ENCODE results near the gene ACOT8.
A peak's percentile ranks its signal among the peaks of the same experiment; 100 is the strongest.

The ACOT8 gene

DNA sequence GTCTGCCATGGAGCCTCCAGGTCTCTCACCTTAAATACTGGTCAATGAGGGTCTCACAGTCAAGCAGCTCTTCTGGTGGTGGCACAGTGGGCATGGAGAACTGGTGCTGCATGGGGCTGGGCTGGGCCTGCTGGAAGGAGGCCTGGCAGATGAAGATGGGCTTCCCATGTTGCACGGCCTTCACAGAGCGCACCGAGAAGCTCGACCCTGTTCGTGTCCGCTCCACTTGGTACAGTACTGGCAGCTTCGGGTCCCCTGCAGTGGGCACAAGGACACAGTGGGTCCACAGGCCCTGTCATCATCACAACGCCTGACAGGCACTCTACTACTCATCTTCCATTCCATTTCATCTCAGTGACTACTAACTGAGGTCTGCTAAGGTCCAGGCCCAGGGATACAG is 8.8 kb downstream of the ACOT8 start:
- TF ChIP-seq MYC (IDR thresholded peaks at IDR 0.05; ENCODE audit: low read depth, low read length) (no peak), MAX (IDR thresholded peaks at IDR 0.05; ENCODE audit: low read depth, low read length) (no peak), POLR2A (IDR thresholded peaks at IDR 0.05; ENCODE audit: extremely low read depth, insufficient read length) (no peak)
- TF ChIP-seq, protein P1, sequence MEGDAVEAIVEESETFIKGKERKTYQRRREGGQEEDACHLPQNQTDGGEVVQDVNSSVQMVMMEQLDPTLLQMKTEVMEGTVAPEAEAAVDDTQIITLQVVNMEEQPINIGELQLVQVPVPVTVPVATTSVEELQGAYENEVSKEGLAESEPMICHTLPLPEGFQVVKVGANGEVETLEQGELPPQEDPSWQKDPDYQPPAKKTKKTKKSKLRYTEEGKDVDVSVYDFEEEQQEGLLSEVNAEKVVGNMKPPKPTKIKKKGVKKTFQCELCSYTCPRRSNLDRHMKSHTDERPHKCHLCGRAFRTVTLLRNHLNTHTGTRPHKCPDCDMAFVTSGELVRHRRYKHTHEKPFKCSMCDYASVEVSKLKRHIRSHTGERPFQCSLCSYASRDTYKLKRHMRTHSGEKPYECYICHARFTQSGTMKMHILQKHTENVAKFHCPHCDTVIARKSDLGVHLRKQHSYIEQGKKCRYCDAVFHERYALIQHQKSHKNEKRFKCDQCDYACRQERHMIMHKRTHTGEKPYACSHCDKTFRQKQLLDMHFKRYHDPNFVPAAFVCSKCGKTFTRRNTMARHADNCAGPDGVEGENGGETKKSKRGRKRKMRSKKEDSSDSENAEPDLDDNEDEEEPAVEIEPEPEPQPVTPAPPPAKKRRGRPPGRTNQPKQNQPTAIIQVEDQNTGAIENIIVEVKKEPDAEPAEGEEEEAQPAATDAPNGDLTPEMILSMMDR (IDR thresholded peaks at IDR 0.05; ENCODE audit: low read depth, low read length): no peak
- no peak overlapping the region for H3K4me3 ChIP-seq (ENCODE audit: low read depth, low read length)
- no peak for DNase-seq (ENCODE audit: low read depth)

- no peak overlapping the region for H3K4me3 ChIP-seq (ENCODE audit: low read depth, low read length)
- TF ChIP-seq MAX (IDR thresholded peaks at IDR 0.05; ENCODE audit: low read depth, low read length) (no peak), MYC (IDR thresholded peaks at IDR 0.05; ENCODE audit: low read depth, low read length) (no peak), POLR2A (IDR thresholded peaks at IDR 0.05; ENCODE audit: extremely low read depth, insufficient read length) (no peak)
- TF ChIP-seq, protein P1 (IDR thresholded peaks at IDR 0.05; ENCODE audit: low read depth, low read length): no peak
- no peak for DNase-seq (ENCODE audit: low read depth)
These were observed 11.7 kb downstream of the ACOT8 start for GRCh38 chr20:45845452-45845851.

DNA sequence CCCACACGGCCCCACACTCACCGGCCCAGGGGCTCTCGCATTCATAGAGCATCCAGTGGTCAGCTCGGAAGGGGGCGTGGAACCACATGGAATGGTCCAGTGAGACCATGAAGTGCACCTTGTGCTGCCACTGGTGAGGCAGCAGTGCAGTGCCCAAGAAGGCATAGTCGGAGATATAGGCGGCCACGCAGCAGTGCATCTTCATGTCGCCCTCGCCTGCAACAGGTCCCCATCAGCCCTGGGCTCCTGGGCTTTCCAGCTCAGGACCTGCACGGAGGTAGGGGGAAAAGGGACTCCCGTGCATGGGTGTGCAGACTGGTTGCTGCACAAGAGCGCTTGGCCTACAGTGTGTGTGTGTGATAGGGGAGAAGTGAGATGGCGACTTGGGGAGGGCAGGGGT is 13.7 kb downstream of the ACOT8 start:
- DNase-seq (ENCODE audit: low read depth): no peak
- H3K4me3 ChIP-seq (ENCODE audit: low read depth, low read length): no peak overlapping the region
- TF ChIP-seq MYC (IDR thresholded peaks at IDR 0.05; ENCODE audit: low read depth, low read length): no peak
- TF ChIP-seq MAX (IDR thresholded peaks at IDR 0.05; ENCODE audit: low read depth, low read length): no peak
- TF ChIP-seq, protein P1 (IDR thresholded peaks at IDR 0.05; ENCODE audit: low read depth, low read length): no peak
- no peak for TF ChIP-seq POLR2A (IDR thresholded peaks at IDR 0.05; ENCODE audit: extremely low read depth, insufficient read length)

DNA sequence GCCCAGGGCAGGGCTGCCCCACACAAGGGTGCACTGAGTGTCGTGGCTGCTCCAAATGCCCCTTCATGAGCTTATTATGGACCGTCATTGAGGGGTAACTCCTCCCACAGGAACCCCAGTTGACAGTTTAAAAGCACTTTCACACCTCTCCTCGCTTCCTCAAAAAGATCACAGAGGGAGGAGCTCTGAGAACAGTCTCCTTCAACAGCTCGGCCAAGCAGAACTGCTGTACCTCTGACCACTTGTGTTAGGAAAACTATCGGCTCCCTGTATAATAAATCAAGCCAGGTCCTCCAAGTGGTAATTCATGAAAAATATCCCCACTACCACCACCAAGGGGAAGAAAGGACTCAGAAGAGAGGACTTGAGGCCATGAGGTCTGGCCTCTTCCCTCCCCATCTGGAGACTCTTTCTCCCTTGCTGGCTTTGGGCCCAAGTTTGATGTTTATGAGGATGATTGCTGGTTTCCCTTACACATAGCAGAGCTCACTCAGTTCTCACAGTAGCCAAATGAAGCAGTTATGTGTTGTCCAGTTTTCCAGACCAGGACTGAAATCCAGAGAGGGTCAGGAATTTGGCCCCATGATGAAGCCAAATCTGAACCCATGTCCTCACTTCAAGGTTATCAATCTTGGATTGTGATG is 14.9 kb downstream of the ACOT8 start:
- peak; percentile 34 for DNase-seq (ENCODE audit: low read depth)
- TF ChIP-seq, protein P1 (IDR thresholded peaks at IDR 0.05; ENCODE audit: low read depth, low read length): no peak
- no peak overlapping the region for H3K4me3 ChIP-seq (ENCODE audit: low read depth, low read length)

- TF ChIP-seq, protein P1 (IDR thresholded peaks at IDR 0.05; ENCODE audit: low read depth, low read length): no peak
- TF ChIP-seq MAX (IDR thresholded peaks at IDR 0.05; ENCODE audit: low read depth, low read length) (no peak), MYC (IDR thresholded peaks at IDR 0.05; ENCODE audit: low read depth, low read length) (no peak), POLR2A (IDR thresholded peaks at IDR 0.05; ENCODE audit: extremely low read depth, insufficient read length) (no peak)
- DNase-seq (ENCODE audit: low read depth): no peak
- H3K4me3 ChIP-seq (ENCODE audit: low read depth, low read length): no peak overlapping the region
These were observed 15.6 kb downstream of the ACOT8 start for GRCh38 chr20:45841407-45842129.
